ENCODE results near the gene HLA-E.

DNA sequence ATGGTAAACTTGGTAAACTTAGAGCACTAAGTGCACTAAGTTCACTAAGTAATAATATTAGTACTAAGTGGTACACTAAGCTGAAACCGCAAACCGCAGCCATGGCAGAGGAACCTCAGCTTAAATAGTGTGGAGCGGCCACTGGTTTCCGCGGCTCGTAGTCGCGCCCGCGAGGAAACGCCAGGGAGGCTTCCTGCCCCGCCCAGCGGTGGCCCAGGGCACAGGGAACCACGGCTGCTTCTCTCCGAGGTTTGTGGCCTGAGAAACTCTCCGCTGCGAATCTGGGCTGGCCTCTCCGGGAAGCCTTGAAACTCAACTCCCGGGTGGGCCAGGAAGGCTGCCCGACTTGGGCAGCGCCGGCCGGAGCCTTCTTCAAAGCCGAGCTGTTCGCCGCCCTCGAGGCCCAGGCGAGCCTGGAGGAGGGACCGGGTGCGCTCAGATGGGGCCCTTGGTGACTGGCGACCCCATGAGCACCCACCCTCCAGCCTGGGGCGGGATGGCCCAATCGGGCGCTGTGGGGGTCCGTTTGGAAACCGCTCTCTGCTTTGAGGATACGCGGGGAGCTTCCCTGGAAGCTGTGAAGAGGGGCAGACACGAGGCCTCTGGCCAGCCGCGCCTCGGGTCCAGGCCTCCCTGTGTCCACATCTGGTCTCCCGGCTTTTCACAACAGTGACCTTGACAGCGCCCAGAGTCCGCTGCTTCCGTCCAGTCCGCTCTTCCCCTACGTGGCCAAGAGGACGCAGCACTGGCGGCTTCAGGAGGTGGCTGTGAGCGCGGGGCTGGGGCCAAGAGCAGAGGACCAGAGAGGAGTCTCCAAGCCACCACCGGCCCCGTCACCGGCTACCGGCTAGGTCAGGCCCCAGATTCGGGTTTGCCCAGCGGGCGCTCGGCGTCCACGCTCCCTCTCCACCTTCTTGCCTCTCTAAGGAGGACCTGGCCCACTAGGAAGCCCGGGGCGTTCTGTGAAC lies 25.4 kb upstream of the HLA-E start:
- TF ChIP-seq CTCF (IDR thresholded peaks at IDR 0.05) (no peak), POLR2AphosphoS5 (IDR thresholded peaks at IDR 0.05) (no peak), POLR2A (IDR thresholded peaks at IDR 0.05) (no peak), EP300 (IDR thresholded peaks at IDR 0.05) (no peak)

All from sigmoid colon (tissue), 4 donors.